Activated T-cell treated with anti-CD3 and anti-CD28 coated beads for 48 hours (primary cell): ENCODE measurements around the gene PRKAR1B.

Experiments
- DNase-seq: peaks from one replicate; pipeline ENCODE4 v3.0.0-alpha.2; 2020; ENCODE audit warnings: low read depth

Gene PRKAR1B

DNA sequence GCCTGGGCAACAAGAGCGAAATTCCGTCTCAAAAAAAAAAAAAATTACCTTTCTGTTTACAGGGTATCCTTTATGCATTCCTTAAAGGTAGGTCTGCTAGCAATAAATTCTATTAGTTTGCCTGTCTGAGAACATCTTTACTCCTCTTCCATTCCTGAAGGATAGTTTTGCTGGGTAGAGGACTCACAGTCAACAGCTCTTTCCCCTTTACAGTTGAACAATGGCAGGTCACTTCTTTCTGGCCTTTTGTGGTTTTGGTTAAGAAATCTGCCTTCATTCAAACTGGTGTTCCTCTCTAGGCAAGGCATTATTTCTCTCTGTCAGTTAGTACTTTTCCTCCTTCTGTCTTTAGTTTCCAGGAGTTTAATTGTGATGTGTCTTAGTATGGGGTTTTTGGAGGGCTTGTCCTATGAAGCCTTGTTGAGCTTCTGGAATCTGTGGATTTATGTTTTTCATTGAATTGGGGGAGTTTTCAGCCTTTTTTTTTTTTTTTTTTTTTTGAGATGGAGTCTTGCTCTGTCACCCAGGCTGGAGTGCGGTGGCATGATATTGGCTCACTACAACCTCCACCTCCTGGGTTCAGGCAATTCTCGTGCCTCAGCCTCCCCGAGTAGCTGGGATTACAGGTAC lies 5.3 kb downstream of the PRKAR1B start:
- no peak for DNase-seq

DNA sequence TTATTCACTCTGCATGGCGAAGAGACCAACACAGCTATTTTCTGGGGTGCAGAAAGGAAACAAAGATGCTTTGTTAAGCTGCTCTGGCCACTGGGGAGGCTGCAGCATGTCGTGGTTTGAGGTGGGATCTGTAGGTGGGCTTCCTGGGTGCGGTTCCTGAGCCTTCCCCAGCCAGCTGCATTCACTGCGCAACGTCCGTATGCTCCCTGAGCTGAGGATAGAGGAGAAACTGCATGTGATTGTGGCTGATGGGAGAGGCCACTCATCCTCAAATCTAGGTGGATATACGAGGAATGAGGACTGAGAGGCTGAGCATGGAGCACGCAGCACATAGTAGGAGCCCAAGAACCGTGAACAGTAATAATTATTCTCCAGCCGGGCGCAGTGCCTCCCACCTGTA lies 10.4 kb downstream of the PRKAR1B start:
- DNase-seq, result no peak

GRCh38 chr7:716222-716621 lies 10.9 kb downstream of the PRKAR1B start:
- no peak for DNase-seq

GRCh38 chr7:714251-714671 lies 12.8 kb downstream of the PRKAR1B start:
- no peak for DNase-seq

DNA sequence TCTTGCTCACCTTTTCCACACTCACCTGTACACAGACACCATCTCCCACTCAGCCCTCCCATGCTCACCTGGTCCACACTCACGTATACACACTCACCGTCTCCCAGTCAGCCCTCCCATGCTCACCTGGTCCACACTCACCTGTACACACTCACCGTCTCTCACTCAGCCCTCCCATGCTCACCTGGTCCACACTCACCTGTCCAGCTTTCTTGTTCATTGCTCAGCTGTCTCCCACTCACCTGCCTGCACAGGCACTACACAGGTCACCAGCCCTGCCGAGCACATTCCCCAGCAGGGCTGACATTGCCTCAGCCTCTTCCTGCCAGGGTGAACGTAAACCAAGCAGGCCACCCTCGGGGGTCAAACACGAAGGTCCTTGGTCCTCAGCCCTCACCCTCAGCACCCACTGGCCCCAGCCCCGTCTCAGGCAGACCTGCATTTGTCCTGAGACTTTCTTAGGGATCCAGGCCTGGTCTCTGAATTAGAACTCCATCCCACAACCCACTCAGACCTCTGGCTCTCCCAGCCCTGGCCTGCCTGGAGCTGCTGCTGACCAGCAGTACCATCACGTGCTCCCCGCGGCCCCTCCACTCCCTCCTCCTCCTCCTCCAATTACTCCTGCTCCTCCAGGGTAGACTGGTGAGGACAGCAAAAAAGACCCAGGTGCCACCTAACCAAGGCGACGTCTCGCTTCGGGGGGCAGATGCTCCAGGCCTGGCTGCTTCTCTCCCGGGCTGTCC lies 13.4 kb downstream of the PRKAR1B start:
- DNase-seq, result no peak

DNA sequence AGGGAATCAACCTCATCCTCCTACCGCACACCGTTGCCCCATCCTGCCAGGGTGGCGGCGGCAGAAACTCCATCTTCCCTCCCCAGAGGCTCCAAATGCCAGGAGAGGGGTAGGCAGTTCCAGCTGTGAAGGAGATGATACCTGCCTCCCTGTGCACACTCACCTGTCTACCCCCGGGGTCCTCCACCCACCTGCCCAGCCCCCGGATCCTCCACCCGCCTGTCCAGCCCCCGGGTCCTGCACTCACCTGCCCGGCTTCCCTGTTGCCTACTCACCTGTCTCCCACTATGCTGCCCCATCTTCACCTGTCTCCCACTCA lies 14.0 kb downstream of the PRKAR1B start:
- DNase-seq, result no peak

- no peak for DNase-seq
Measured at GRCh38 chr7:712381-713138, 14.5 kb downstream of the PRKAR1B start.

DNA sequence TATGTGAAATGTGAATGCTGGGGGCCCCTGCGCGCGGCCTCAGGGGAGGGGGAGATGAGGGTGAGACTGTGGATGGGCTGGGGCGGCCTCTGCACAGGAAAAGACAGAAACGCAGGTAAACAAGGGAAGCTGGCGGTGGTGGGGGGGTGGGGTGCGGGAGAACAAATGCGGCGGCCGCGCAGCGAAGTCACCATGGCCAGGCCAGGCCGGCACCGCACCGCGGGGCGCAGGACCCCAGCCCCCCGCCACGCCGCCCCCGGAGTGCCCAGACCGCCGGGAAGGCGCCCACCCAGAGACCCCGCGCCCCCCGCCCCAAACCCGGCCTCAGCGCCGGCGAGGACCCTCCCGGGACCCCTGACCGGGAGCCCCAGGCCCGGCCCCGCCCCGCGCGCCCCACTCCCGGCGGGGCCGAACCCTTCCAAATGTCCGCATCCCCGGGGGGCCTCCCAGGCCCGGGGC lies 15.1 kb downstream of the PRKAR1B start:
- no peak for DNase-seq

- no peak for DNase-seq
Measured at GRCh38 chr7:711093-711921, 15.8 kb downstream of the PRKAR1B start.

DNA sequence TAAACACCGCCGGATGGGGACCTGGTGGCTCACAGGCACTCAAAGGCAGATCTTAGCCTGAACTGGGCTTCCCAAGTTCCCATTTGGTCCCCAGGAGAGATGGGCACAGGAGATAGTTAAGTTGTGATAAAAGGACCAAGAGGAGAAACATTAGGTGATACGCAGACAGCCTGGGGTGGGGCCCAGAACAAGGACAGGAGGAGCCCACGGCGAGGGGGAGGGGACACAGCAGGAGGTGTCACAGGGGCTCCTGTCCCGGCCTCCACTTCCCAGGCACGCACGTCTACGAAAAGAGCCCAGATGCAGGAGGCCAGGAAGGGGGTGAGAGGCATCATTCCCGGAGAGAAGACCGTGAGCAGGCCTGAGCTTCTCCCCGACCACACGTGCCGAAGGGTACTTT lies 16.9 kb downstream of the PRKAR1B start:
- DNase-seq, result no peak

GRCh38 chr7:707296-708000 lies 19.6 kb downstream of the PRKAR1B start:
- DNase-seq, result no peak

DNA sequence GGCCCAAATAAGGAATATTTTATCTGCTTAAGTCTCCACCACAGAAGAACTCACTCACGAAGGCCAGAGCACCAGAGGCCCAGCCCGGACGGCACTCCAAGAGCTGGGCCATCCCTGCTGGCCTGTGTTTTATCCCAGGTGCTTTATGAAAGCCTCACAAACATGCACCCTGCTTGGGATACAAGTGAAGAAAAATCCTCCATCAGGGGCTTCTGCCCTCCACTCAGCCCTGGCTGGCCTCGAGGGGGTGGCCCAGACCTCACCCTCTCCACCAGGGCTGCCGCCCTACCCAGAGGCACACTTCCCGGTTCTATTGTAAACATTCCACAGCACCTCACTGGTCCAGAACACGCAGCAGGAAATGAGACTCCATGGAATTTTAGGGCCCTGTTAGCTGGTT lies 20.4 kb downstream of the PRKAR1B start:
- no peak for DNase-seq

DNA sequence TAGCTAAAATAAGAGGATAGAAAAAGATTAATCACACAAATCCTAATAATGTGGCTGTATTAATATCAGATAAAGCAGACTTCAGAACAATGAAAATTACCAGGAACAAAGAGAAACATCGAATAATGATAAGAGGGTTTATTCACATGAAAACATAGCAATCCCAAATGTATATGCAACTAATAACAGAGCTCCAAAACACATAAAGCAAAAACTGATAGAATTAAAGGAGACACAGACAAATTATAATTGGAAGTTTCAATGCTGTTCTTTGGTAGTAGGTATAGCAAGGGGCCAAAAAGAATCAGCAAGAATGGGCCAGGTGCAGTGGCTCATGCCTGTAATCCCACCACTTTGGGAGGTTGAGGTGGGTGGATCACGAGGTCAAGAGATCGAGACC lies 24.0 kb downstream of the PRKAR1B start:
- DNase-seq, result no peak

DNA sequence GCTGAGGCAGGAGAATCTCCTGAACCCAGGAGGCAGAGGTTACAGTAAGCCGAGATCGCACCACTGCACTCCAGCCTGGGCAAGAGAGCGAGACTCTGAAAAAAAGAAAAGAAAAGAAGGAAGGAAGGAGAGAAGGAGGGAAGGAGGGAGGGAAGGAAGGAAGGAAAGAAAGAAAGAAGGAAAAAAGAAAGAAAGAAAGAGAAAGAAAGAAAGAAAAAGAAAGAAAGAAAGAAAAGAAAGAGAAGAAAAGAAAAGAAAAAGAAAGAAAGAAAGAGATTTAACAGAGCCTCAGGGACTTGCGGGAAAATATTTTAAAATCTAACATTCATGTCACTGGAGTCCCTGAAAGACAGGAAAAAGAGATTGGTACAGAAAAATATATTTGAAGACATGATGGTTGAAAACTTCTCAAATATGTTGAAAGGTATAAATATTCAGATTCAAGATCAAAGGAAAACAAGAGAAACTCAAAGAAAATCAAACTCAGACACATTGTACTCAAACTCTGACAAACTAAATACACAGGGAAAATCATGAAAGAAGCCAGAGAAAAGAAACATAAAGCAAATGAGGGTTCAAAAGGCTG lies 25.9 kb downstream of the PRKAR1B start:
- no peak for DNase-seq

- DNase-seq, result no peak
Measured at GRCh38 chr7:699476-700170, 27.5 kb downstream of the PRKAR1B start.

GRCh38 chr7:698515-699475 lies 28.3 kb downstream of the PRKAR1B start:
- DNase-seq, result no peak

DNA sequence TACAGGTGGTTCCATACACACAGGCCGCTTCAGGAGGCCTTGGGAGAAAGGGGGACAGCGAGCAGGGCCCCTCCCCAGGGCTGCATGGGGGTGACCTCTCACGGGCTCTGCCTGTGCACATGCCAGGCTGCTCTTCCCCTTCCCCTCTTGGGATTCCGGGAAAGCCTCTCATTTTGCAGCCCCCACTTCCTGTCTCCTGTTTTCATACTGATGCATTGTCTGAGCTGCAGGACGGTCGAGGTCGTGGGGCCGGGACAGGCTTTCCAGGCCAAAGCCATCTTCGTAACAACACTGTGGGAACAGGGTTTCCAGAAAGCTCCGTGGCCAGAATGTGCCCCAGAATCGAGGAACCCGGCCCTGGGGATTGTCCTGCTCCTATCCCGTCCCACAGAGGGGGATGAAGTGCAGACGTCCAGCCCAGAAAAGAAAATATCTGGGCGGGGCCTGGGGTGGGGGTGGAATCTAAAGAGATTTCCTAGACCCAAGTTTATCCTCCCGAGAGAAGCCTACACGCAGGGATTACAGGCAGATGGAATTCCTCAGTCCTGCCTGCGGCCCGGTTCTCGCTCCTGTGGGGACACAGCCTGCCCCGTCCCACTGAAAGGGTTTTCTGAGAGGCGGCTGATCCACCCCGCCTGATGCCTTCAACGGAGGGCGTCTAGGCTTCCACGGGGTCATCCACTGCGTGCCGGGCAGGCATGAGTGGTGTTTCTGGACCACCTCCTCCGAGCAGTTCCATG lies 30.1 kb downstream of the PRKAR1B start:
- DNase-seq, result no peak

DNA sequence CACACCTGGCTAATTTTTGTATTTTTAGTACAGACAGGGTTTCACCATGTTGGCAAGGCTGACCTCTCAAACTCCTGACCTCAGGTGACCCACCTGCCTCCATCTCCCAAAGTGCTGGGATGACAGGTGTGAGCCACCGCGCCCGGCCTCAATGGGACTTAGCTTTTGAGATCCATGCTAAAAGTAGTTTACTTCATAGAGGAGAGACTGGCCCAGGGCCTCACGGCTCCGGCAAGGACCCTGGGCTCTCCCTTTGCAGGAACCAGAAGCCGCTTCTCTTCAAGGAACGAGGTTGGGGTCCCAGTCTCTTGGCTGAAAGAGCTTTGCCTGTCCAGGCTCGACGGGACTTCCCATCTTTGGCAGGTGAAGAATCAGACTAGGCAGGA lies 30.7 kb downstream of the PRKAR1B start:
- DNase-seq, result no peak

GRCh38 chr7:693280-693679 lies 33.8 kb downstream of the PRKAR1B start:
- DNase-seq, result no peak
